ENCODE data around the gene CMTM2.

DNA sequence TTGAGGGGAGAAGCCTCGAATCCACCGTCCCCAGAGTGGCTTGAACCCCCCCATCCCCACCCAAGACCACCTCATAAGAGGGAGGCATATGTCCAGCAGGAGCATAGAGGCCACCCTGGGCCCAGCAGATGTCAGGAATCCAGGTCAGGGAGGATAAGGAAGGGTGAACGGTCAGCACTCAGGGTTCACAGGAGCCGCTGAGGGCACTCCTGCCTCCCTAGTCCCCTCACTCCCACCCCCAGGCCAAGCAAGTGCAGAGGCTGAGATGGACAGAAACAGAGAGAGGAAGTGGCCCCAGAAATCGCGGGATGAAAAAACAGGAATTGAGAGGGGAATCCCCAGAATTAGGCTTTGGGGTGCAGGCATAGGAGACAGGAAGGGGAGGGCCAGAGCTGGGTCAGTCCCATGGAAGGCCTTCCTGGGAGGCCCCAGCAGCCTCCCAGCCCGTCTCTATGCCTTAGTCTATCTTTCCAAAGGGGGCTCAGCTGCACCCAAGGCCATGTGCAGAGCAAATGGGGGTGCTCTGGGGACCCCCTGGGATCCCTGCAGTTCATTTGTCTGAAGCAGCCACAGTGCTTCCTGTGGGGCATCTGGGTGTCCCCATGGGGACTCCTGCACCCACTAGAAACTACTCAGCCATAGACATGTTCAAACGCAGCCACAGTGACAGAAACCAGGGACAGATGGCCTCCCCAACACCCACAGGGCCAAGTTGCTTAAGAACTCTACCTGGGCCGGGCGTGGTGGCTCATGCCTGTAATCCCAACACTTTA lies 26.9 kb downstream of the CMTM2 start:
- TF ChIP-seq, protein P1, sequence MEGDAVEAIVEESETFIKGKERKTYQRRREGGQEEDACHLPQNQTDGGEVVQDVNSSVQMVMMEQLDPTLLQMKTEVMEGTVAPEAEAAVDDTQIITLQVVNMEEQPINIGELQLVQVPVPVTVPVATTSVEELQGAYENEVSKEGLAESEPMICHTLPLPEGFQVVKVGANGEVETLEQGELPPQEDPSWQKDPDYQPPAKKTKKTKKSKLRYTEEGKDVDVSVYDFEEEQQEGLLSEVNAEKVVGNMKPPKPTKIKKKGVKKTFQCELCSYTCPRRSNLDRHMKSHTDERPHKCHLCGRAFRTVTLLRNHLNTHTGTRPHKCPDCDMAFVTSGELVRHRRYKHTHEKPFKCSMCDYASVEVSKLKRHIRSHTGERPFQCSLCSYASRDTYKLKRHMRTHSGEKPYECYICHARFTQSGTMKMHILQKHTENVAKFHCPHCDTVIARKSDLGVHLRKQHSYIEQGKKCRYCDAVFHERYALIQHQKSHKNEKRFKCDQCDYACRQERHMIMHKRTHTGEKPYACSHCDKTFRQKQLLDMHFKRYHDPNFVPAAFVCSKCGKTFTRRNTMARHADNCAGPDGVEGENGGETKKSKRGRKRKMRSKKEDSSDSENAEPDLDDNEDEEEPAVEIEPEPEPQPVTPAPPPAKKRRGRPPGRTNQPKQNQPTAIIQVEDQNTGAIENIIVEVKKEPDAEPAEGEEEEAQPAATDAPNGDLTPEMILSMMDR (IDR thresholded peaks at IDR 0.05), result no peak
- TF ChIP-seq POLR2A (IDR thresholded peaks at IDR 0.05), result no peak
